ENCODE measurements around the gene PAH. TPM values are rescaled to one million over a fixed set of nuclear protein-coding genes. Genes with fewer than 3 reads are reported as not detected.

PAH gene
- total RNA-seq = not detected in 2 replicates

DNA sequence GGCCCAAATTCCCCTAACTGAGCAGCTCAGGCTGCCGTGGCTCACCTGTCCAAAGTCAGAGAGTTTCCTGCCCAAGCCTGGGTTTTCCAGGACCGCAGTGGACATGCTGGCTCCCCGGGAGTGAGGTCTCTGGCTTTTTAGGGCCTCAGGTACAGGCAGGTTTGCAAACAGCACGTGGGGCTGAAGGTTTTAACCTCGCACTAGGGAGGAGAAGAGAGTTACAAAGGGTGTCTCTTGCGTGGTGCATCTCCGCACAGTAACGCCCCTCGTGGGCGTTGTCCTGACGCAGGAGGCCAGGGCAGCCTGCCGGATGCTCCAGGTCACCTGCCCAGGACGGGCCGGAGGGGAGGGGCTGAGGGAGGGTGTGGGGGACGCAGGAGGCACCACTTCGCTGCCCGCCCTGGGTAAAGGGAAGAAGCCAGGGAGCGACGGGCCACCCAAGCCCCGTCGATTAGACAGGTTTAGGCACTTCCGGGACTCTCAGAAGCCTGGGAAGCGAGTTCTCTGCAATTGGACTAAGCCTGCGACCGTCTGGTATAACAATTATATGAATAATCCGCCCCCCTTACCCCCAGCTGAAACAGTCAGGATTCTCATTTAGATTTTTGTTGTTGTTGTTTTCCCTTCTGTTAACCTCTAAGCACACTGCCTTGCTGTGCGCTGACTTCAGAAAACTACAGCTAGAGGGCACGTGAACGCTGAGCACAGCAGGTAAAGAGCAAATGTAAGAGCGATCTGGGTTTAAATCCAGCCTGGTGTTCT, at the start of gene PAH:
PAH (minus strand) TSS at position 219 of the 762 bp plus-strand sequence; CDS start at position 105, 114 bp downstream.

DNA sequence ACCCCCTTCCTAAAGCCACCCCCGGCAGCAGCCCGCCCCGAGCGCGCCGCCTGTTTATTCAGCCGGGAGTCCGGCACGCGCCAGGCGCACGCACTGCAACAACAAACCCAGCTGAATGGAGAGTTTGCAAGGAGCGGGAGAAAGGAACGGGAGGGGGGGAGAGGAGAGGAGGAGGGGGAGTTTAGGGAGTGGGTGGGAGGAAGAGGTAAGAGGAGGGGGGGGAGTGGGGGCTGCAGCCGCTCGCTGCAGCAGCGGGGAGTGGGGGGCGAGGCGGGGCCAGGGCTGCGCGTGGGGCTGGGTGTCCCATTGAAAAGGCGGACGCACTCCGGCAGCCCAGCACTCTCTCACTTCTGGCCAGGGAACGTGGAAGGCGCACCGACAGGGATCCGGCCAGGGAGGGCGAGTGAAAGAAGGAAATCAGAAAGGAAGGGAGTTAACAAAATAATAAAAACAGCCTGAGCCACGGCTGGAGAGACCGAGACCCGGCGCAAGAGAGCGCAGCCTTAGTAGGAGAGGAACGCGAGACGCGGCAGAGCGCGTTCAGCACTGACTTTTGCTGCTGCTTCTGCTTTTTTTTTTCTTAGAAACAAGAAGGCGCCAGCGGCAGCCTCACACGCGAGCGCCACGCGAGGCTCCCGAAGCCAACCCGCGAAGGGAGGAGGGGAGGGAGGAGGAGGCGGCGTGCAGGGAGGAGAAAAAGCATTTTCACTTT, 40.5 kb upstream of the PAH start, which contains the start of gene ASCL1:
ASCL1 (plus strand) TSS at position 336 of the 712 bp plus-strand sequence. CDS start 571 bp downstream, outside the sequence.

Other genes starting within 250 kb of the PAH start
- not detected in 2 replicates for gene ASCL1, start 40.4 kb upstream of the PAH start, total RNA-seq